KBM-7 (cell line): ENCODE data around the gene JAK3.
"Not testable (repeated sequence)": the region's sequence is repeated elsewhere in the genome, so short reads cannot be mapped to it uniquely, and the experiment has no call there.

Experiments
- DNase-seq: peaks from one replicate; pipeline ENCODE4 v3.0.0-alpha.2; 2015
- in situ Hi-C: fragments of 300-500 bp; cut with MboI; formaldehyde crosslinking; loops from 2 replicates; pipeline ENCODE4 v1.14.3; 2020; ENCODE audit warnings: low sequenced_read_pairs, low pct_unique_long_range_greater_than_20kb, mixed read lengths

JAK3 gene

DNA sequence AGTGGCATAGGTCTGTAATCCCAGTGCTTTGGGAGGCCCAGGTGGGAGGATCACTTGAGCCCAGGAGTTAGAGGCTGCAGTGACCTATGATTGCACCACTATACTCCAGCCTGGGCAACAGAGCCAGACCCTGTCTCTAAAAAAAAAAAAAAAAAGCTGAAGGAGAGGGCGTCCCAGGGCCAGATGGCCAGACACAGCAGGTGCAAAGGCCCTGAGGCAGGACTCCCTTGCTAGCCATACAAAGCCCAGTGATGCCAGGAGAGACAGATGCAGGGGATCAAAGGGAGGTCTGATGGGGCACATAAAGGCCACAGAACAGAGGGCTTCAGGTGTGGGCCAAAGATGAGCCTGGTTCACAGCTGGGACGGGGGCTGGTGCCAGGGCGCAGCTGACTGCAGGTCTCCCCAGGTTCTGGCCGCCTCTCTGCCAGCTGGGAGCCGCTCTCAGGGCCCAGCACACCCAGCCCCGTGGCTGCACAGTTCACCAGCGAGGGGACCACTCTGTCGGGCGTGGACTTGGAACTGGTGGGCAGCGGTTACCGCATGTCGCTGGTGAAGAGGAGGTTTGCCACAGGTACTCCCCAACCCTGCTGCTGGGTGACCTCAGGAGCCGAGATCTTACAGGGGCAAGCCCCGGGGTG, 60.4 kb downstream of the JAK3 start:
- DNase-seq = no peak
- in situ Hi-C loops = no loop called here

DNA sequence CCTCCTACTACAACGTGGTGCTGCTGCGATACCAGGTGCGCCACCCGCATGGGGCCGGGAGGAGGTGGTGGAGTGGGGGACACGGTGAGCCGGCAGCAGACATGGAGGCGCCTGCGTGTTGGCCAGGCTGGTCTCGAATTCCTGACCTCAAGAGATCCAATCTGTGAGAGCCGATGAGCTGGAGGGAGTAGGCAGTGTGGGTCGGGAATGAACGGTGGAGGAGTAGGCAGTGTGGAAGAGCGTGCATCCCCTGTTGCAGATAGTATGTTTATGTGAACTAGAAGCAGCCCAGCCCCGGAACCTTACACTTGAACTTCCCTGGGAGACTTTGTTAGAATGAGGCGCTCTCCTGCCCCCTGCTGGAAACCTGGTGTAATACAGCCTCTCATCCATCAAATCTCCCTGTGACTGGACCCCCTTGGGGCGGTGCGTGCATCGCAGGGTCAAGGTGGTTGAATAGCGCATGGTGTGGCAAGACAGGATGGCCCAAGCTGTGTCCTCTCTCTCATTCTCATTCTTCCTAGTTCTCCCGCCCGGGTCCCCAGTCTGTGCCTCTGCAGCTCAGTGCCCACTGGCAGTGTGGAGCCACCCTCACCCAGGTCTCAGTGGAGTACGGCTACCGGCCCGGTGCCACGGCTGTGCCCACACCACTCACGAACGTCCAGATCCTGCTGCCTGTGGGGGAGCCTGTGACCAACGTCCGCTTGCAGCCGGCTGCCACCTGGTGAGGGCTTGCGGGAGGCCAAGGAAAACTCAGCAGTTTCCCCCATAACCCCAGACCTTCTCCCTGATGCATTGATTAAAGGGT, 63.4 kb downstream of the JAK3 start:
- in situ Hi-C loops = no loop called here
- DNase-seq = peak; percentile 79

GRCh38 chr19:17783721-17784120, 64.1 kb downstream of the JAK3 start:
- in situ Hi-C loops, DNase-seq: not testable (repeated sequence)

GRCh38 chr19:17780781-17781180, 67.0 kb downstream of the JAK3 start:
- in situ Hi-C loops = no loop called here
- DNase-seq = no peak

- in situ Hi-C loops = no loop called here
- DNase-seq = peak; percentile 83
These were observed 68.5 kb downstream of the JAK3 start for GRCh38 chr19:17778968-17779929.

- in situ Hi-C loops = no loop called here
- DNase-seq = peak; percentile 42
These were observed 69.4 kb downstream of the JAK3 start for GRCh38 chr19:17778251-17778967.

GRCh38 chr19:17777840-17778239, 69.9 kb downstream of the JAK3 start:
- in situ Hi-C loops = not testable (repeated sequence)

DNA sequence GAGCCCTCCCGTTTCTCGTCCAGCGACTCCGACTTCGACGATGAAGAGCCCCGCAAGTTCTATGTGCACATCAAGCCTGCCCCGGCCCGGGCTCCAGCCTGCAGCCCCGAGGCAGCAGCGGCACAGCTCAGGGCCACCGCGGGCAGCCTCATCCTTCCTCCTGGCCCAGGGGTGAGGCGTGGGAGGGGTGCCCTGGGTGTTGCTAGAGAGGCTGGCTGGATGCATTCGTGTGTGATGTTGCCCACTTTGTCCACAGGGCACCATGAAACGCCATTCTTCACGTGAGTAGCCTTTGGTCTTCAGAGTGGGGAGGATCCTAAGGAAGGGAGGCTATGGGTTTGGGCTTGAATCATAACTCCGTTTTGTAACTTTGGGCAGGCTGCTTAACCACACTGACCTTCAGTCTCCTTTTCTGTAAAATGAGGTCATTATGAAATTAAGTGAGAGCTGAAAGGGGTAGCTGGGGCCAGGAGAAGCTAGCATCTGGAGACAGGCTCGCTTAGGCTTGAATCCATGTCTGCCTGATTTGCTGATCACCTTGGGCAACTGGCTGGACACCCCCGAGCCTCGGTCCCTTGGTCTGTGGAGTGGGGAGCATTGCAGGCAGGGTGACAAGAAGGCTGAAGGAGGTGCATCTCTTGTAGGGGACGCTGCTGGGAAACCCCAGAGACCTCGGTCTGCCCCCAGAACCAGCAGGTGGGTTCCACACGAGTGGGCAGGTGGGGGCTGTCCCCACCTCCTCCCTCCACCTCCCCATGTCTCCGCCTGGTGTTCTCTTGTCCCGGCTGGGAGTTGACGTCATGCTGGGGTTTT, 71.6 kb downstream of the JAK3 start:
- in situ Hi-C loops = no loop called here
- no peak for DNase-seq

More at GRCh38 chr19:17777840-17778239, 69.9 kb downstream of the JAK3 start:
- DNase-seq = not testable (repeated sequence)

DNA sequence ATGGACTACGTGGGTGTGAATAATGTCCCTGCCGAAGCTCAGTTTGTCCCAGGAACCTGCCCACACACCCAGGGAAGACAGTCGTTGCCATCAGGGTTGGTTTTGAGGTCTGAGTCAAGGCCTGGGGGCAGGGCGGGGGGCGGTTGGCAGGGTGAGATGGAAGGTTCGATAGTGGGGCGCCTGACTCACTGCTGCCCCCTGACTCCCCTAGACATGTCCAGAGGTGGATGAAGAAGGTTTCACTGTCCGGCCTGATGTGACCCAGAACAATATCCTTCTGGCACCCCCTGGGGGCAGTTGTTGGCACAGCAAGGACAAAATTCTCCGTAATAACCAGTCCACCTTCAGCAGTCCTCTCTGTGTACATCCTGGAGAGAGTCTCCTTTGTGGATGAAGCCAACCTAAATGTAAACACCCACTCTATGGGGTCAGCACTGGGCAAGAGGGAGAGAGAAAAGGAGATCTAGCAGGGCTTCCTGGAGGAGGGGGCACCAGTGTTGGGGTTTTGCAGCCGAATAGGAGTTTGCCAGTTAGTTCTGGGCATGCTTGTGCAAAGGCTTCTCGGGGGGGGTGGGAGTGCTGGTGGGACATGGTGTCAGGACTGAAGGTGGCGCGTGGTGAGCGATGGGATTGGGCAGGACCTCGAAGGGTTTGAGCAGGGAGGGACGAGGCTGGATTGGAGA, 72.4 kb downstream of the JAK3 start:
- in situ Hi-C loops = no loop called here
- peak; percentile 57 for DNase-seq
